SU-DHL-6 (cell line): ENCODE results near the gene EME2.

Experiments
- EZH2phosphoT487 ChIP-seq: fragments of 200-600 bp; sonication (generic), shearing (Covaris generic); conservative IDR thresholded peaks from 2 replicates; pipeline ENCODE4 v1.6.1; 2018; ENCODE audit warnings: mild to moderate bottlenecking, antibody characterized with exemption, low read length, moderate library complexity, mixed read lengths
- TF ChIP-seq, protein P1 (sequence below): fragments of 200-600 bp; sonication (generic); IDR thresholded peaks from one replicate; pipeline ENCODE4 v1.5.1; 2017; ENCODE audit warnings: antibody characterized with exemption, mild to moderate bottlenecking, low read length, moderate library complexity; ENCODE audit not compliant: insufficient read depth, poor library complexity, severe bottlenecking

DNA sequence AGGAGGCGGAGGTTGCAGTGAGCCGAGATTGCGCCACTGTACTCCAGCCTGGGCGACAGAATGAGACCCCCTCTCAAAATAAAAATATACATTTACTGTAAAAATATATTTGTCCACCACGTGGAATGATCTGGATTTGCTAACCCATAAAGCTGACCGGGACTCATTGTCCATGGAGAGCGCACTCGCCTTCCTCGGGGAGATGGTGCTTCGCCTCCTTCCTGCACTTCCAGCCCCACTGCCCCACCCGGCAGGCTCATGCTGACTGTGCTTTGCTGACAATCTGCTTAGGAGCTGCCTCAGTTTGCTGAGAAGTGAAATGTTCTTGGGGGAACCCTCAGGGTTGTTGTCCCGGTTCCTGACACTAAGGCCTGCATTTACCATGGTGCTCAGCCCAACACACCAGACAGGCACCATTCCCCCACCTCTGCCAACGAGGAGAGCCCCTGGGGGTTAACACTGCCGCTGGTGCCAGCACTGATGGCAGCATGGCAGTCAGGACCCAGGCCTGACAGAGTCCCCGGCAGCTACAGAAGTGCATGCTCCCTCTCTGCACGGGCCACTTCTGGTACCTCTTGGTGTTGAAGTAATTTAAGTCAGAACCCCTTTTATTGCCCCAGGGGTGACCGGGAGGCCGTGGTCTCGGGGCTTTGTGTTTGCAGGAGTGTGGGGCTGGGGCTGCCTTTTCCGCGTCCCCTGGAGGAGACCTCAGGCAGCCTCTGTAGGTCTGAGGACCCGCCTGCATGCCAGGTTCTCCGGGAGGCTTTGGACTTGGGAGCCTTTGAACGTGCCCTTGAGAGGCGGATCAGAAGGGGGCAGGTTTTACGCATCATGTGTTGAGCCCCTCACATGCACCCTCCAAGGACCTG is 12.6 kb downstream of the EME2 start:
- TF ChIP-seq, protein P1, sequence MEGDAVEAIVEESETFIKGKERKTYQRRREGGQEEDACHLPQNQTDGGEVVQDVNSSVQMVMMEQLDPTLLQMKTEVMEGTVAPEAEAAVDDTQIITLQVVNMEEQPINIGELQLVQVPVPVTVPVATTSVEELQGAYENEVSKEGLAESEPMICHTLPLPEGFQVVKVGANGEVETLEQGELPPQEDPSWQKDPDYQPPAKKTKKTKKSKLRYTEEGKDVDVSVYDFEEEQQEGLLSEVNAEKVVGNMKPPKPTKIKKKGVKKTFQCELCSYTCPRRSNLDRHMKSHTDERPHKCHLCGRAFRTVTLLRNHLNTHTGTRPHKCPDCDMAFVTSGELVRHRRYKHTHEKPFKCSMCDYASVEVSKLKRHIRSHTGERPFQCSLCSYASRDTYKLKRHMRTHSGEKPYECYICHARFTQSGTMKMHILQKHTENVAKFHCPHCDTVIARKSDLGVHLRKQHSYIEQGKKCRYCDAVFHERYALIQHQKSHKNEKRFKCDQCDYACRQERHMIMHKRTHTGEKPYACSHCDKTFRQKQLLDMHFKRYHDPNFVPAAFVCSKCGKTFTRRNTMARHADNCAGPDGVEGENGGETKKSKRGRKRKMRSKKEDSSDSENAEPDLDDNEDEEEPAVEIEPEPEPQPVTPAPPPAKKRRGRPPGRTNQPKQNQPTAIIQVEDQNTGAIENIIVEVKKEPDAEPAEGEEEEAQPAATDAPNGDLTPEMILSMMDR, result no peak
- no peak for TF ChIP-seq EZH2phosphoT487
